HG02840 (cell line): Measurements from ENCODE around the gene SLC9A9.

Experiments
- ATAC-seq: cut with Tn5 transposase; IDR thresholded peaks from one replicate; pipeline ENCODE4 v1.9.1; 2021; ENCODE audit warnings: mild to moderate bottlenecking, moderate library complexity, moderate number of reproducible peaks; ENCODE audit not compliant: unreplicated experiment, low FRiP score

The SLC9A9 gene

DNA sequence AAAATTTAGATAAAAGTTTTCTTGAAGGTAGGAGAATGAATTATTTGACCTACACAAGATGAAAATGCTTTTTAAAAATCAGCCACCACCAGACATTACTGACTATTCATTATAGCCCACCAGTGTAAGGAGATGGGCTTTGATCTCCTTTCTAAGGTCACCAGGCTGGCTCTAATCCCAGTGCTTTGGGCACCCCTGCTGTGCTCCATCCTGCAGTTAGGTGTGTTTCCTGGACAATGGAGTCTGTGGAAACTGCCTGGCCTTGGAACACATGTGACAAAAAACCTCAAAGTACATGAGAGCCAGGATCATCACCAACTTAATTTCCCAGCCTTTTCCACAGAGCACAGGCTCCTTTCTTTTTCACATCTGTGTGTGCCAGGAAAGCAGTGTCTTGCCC is 467.8 kb downstream of the SLC9A9 start:
- ATAC-seq: no peak

DNA sequence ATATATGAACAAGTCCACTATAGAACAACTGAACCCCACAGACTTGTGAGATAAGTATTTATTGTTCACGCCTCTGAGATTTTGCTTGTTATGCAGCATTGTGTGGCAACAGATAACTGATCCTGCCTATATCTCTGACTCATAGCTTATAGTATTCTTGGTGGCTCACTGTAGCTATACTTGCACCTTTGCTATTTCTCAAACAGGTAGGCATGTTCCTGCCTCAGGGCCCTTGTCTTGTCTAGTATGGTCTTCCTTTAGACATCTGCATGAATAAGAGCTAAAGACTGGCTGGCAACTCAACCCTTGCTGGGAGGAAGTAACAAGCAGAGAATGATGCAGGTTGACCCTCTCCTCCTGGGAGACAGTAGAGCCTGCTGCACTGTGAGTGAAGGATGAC is 472.6 kb downstream of the SLC9A9 start:
- no peak for ATAC-seq

DNA sequence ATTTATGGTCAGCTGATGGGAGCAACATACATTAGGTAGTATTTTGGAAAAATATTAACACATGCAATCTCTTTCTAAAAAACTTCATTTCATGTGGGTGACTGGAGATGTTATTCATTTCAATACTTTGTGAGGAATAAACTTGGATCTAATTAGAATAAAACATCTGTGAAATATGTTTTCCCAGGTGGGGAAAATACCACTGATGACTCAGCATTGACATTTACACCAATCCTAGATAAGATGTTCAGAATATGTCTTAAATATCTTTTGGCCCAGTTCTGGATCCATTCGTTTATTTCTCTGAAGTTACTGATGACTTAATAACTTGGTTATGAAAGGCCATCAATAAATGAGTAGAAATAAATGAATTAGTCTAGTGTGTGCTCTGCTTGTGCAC is 481.1 kb downstream of the SLC9A9 start:
- no peak for ATAC-seq

DNA sequence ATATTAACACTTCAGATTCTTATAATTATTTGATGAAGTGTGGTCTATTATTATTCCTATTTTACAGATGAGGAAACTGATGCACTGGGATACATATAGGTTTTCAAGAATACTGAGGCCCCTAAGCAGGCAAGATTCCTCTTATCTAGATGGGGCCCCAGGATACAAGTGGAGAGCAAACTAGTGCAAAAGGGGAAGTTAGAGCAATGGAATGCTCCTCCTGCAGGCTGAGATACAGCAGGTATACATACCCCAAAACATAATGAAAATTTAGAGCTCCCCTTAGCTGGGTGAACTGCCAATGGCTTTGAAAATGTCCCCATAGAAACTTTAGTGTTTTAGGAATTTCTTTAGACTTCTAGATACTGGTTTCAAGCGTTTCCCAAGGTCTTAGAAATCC is 481.6 kb downstream of the SLC9A9 start:
- no peak for ATAC-seq

DNA sequence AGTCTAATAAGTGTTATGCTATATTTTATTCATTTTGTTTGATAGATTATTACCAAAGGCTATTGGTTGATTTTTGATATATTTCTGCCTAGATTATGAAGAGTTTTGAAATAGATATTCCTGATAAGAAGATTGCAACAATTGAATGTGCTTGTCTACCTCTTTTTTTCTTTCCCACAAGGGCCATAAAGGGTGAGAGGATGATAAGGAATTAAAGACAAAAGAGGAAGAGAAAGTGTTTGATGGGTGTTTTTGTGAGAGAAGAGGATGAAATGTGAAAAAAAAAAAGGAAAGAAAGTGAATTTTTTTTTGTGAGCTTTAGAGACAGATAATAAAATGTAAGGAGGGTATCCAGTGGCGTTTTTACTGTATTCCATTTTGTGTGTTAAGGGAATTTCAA is 484.3 kb downstream of the SLC9A9 start:
- no peak for ATAC-seq

DNA sequence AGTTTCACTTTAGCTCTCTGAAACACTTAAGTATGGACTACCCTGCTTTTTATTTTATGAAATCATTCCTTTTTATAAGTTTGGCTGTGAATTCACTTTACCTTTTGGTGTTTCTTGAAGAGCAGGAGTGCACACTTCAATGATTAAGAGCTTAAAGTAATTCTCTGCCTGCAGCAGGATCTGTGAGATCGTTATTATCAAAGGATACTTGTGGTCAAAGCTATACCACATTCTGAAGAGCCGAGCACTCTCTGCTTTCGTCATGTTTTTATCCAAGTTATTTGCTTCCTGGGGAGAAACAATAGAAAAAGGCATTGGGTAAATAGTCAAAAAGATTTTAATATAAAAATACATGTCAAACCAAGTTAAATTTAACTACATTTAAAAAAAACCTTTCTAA is 485.0 kb downstream of the SLC9A9 start:
- no peak for ATAC-seq

DNA sequence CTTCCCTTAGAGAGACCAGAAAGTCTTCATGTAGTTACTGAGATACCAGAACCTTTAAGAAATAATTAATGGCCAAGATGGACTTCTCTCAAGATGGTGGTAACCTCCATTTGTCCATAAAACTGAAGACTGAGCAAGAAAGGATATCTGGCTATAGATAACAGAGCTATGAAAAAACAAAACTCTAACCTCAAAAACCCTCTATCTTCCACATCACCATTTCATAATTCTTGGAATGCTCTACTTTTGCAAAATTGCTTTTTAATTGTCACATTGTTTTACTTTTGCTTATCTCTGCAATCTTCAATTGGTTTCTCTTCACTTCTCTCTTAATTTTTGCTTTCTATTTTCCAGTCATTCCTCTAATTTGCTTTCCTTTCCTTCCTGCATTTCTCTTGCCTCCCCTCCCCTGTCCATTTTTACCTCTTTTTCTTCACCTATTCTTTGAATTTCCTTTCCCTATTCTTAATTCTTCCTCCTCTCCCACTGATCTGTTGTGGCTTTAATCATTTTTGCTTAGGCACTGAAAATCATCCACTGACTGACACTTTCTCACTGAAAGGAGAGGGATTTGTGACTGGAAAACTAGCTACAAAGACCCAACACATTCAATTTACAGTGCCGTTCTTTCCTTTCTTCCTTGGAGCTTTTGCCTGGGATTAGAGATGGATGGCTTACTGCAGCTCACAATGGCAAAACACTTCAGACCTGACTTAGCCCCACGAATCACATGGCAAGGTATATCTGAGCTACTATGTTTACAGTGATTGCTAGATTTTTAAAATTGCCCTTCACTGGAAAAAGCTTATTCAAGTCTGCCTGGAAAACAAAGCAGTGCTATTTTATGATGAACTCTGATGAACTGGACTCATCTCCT is 485.9 kb downstream of the SLC9A9 start:
- no peak for ATAC-seq

DNA sequence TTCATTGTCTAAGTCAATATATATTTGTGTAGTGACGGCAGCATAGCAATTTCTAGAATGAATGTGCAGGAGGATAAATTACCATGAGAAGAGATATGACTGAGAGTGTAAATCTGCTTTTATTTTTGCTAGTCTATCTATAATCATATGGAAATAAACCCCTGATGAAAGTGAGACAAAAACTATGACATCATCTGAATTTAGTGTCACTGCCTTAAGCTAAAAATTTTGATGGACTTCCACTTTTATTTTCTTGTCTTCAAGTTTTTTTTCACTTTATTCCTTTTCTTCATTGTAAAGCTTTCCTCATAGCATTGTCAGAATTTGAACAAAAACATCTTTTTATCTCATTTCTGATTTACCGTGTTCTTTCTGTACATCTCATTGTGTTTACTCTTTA is 486.7 kb downstream of the SLC9A9 start:
- no peak for ATAC-seq

DNA sequence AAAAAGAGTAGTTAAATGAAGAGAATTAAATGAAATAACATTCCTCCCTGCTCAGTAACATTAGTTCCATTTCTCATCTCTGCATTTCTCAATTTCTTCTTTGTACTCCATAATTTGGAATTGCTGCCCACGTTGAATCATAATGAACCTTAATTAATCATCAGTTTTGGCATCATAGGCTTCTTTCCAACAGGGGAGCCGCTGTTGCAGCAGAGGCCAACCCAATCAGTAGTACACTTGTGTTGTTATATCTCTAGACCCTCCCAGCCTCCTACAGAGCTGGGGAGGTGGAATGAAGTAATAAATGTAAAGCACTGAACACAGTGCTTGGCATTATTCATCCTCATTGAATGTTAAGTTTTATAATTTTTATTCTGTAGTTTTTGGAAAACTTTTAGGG is 488.0 kb downstream of the SLC9A9 start:
- ATAC-seq: no peak

DNA sequence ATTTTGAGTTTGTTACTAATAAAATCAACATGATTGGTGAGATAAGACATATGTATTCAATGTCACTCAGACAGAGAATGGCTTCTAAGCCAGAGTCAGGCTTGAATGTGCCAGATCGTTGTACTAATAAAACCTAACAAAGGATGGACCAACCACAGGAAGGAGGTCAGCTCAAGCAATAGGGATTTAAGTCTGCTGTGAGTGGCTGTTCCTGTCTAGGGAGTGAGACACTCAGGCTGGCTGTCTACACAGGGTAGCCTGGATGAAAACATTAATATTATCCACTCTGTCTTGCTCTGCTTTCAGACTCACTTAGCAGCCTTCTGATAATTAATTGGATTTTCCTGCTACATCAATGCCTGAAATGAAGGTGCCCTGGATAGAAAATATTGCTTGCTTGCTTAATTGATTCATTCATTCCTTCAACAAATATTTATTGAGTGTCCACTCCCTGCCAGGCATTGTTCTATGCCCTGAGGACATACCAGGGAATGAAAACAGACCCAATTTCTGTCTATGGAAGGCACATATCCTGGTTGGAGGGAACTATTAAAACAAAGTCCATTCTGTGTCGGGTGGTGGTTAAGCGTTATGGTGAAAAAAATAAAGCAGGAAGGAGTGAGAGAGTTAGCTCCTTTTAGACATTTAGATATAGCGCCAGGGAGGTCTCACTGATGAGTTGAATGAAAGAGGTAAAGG is 489.3 kb downstream of the SLC9A9 start:
- no peak for ATAC-seq

DNA sequence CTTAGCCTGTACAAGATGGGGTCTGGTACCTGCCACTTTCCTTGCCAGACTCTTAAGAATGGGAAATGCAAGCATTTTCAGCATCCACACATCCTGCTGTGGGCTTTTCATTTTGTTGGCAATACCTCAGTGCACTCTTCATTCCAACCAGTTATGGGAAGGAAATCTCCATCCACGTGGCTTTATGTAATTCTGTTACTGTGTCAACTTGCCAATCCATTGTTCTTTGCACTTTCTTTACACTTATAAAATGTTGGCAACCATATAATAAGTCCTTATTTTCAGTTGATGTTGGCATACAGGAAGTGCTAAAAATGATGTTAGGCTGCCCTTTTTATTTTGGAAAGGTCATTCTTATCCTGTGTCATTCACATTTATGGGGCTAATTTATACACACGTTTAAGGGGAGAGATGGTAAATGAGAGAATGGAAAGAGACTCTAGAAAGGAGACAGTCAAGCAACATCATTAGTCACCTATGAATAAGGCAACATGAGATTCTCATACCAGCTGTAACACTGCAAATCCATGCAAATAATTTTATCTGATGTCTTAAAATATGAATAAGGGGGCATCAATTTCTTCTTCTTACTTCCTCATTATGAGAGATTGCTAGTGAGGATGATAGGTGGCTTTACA is 490.0 kb downstream of the SLC9A9 start:
- no peak for ATAC-seq

DNA sequence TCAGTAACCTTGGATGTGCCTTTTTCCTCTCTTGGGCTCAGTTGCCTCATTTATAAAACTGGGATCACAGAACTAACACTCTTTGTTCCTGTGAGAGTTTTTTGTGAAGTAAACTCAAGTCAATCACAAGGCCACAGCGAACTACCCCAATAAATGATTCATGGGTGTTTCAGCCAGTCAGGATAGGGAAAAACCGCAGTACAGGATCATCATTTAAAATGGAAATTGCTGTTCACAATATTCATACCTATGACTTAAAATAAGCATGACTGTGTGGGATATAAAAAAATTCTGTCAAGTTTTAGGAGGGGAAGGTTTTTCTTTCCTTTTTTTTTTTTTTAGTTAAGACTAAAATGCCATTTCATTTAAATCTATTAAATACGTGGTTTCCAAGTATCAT is 490.6 kb downstream of the SLC9A9 start:
- ATAC-seq: no peak

DNA sequence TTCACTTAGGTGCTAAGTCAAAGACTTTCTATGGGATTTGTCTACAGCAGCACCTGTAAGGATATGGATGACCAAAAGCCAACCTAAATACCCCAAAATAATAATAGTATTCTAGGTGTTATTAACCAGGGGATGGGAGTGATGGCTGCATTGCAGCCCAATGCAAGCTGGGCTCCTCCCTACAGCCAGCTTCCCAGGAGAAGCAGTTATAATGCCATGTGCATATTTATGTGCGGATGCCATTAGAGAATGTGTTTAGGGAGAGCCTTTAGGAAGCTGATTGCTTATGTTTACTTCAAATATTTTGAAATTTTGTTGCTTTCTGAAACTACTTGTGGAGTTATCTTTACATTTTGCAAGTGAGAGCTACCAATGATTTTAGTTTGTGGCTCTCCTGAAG is 491.4 kb downstream of the SLC9A9 start:
- no peak for ATAC-seq

DNA sequence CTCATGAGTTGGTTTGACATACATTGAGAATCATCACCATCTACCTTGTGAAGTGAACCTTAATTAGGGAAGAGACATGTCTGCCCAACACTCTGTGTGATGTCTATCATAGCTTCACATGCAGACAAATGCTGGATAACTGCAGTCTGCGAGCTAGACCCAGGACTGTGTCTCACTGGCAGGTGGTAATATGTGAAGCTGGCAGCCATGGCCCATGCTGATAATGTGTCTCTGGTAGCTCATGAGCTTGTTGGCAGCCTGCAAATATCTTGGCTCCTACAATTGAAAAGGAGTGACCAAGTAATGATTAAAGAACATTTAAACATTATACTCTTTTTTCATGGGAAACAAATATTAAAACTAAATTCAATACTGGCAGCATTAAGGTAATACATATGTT is 493.9 kb downstream of the SLC9A9 start:
- no peak for ATAC-seq

DNA sequence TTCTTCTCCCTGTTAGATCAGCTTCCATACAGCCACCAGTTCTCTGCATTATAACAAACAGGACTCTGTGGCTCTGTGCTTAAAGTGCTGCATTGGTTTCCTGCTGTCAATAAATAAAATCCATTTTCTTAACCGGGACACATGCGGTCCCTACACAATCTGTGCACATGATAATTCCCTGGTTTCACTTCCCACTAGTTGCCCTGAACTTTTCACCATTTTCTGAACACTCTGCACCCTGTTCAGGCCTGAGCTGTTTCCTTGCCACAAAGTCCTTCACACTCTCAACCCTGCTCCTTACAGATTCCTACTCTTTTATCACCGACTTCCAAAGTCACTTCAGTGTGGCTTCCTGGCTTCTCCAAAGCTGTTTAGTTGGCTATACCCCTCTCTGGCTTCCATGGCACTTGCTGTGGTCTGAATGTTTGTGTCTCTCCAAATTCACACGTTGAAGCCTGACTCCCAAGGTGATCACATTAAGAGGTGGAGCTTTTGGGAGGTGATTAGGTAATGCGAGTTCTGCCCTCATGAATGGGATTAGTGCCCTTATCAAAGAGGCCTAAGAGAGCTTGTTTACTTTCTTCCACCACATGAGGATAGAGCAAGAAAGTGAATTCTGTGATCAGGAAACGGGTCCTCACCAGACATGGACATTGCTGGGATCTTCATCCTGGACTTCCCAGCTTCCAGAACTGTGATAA is 495.3 kb downstream of the SLC9A9 start:
- ATAC-seq: no peak

DNA sequence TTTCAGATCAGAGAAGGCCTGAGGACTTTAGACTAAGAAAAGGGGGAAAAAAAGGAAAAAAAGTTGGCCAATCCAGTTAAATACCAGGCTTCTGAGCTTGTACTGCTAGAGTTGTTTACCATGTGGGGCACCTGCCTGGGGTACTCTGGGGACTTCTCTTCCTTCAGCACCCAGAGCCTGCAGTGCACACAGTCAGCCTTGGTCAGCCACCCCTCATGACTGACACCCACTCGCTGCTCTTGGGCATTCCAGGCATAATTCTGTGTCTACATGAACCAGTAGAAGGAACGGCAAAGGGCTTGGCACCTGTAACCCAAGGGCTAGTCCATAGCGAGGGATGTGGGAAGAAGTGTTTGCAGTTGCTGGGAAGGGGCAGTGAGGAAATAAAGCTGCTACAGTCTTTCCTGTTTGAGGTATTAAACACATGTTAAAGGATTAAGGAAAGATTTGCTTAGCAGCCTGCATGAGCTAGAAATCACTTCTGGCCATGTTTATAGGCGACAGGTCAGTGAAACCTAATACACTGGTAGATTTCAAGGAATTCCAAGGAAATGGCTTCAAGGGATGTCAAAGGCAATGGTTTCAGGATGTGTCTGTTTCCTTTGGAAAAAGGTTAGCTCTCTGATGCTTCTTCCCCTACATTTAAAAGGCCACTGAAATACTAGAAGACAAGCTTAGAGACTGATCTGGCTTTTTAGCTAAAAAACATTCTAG is 496.2 kb downstream of the SLC9A9 start:
- no peak for ATAC-seq

DNA sequence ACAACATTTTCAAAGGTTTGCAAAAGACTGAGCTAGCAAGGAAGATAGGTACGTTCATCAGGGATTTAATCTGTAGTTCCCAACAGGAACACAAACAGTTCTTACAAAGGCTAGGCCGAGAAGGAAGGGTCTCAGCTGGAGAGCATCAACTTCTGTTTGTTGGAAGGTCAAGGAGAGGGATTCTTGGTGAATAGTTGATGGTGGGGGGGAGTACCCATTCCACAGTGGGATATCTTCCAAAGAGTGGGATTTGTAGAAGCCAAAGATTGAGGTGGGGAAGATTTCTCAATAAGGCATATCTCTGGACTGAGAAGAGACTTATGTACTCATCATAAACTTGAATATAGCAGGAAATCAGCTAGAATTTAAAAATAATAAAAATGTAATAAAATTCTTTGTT is 496.9 kb downstream of the SLC9A9 start:
- ATAC-seq: no peak

DNA sequence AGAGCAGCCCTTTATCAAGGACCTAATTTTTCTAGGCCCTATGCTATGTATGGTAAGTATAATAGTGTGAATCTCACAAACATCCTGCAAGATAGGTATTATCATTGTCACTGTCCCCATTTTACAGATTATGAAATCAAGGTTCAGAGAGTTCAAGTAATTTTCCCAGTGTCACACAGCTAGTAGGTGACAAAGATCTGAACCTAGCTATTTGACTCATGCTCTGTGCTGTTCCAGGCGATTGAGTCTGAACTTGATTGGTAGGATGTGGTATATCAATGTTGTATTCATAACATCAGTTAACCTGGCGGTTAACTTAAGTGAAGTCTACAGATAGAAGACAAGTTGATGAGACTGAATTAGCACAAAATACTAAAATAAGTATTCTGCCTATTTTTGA is 498.8 kb downstream of the SLC9A9 start:
- ATAC-seq: no peak

DNA sequence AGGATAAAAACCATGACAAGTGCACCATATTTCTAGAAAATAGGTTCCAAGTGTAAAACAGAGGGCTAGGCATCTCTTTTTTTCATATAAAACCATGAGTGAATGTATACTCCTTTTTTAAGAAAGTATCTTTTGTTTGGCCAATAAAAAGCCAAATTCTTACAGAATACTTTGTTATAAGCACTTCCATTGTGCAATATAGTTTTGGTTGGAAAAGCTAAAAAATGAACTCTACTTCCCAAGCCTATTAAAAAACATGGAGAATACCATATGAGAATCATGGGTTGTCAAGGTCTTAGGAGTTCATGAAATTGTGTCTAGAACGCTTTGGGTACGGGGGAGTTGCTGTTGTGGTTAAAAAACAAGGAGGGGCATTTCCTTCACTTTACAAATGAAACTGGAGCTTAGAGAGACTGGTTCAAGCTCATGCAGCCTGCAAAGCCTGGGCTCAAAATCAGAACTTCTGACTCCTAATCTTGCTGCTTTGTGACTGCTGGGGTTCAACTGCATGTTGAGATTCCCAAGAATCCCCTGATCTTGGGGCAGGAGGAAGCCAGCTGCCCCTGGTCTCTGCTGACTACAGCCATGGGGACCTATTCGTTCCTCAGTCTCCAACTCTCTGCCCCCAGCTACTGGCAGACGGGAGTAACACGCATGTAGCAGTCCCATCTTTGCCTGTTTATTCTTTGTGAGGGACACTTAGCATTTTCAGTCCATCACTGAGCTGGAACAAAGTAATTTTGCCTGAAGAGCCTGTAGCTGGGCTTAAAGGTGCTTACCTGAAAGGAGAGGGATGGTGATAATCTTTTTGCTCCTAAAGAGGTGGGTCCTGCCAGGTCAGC is 499.6 kb downstream of the SLC9A9 start:
- no peak for ATAC-seq
